ENCODE measurements around the gene STARD5.

DNA sequence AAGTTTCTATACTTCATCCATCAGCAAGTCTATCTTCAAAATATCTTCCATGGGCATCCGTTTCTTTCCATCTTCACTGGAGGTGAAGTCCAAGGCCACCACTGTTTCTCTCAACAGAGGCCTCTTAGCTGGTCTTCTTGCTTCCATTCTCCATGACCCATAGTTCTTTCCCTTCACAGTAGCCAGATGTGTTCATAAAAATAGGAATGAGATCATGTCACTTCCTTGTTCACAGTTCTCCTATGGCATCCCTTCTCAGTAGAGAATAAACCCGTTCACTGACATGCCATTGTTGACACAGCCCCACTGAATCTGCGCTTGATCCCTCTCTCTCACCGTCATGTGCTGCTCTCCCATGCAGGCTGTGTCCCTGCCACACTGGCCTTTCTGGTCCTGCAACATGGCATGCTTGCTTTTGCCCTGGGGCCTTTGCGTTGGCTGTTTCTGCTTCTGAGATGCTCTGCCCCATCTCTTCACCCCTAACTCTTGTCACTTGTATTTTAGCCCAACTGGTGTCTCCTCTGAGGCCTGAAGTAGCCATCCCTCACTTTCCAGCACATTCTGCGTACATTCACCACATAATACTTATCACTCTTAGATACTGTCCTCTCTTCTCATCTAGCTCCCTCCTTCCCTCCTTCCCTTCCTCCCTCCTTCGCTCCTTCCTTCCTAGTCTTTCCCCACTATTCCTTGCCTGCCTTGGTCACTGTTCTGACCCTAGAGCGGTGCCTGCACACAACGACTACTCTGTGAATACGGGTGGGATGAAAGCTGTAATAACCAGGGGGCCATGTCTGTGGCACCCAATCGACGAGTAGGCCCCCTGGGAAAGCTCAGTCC, 42.0 kb downstream of the STARD5 start:
- TF ChIP-seq, protein P1, sequence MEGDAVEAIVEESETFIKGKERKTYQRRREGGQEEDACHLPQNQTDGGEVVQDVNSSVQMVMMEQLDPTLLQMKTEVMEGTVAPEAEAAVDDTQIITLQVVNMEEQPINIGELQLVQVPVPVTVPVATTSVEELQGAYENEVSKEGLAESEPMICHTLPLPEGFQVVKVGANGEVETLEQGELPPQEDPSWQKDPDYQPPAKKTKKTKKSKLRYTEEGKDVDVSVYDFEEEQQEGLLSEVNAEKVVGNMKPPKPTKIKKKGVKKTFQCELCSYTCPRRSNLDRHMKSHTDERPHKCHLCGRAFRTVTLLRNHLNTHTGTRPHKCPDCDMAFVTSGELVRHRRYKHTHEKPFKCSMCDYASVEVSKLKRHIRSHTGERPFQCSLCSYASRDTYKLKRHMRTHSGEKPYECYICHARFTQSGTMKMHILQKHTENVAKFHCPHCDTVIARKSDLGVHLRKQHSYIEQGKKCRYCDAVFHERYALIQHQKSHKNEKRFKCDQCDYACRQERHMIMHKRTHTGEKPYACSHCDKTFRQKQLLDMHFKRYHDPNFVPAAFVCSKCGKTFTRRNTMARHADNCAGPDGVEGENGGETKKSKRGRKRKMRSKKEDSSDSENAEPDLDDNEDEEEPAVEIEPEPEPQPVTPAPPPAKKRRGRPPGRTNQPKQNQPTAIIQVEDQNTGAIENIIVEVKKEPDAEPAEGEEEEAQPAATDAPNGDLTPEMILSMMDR (IDR thresholded peaks at IDR 0.05), result no peak
- TF ChIP-seq POLR2A (IDR thresholded peaks at IDR 0.05), result no peak

Measured in heart left ventricle (tissue), 13 donors.